Embryonic facial prominence (tissue), 1 donor: Measurements from ENCODE around the gene NOX4.
A peak's percentile ranks its signal among the peaks of the same experiment; 100 is the strongest.
"Not testable (repeated sequence)": the region's sequence is repeated elsewhere in the genome, so short reads cannot be mapped to it uniquely, and the experiment has no call there.

Source experiments
- DNase-seq: peaks from one replicate; pipeline ENCODE4 v3.0.0-alpha.2; 2016; ENCODE audit errors: extremely low spot score

Gene NOX4

GRCh38 chr11:89379976-89380771, 111.0 kb downstream of the NOX4 start:
- DNase-seq: not testable (repeated sequence)

- DNase-seq: not testable (repeated sequence)
Measured at GRCh38 chr11:89378986-89379385, 112.2 kb downstream of the NOX4 start.

GRCh38 chr11:89369356-89369755, 121.8 kb downstream of the NOX4 start:
- DNase-seq: not testable (repeated sequence)

- not testable (repeated sequence) for DNase-seq
Measured at GRCh38 chr11:89364856-89365255, 126.3 kb downstream of the NOX4 start.

GRCh38 chr11:89361734-89362133, 129.4 kb downstream of the NOX4 start:
- no peak for DNase-seq

GRCh38 chr11:89359208-89359607, 132.0 kb downstream of the NOX4 start:
- DNase-seq: not testable (repeated sequence)

- no peak for DNase-seq
Measured at GRCh38 chr11:89358761-89359160, 132.4 kb downstream of the NOX4 start.

GRCh38 chr11:89355646-89356045, 135.5 kb downstream of the NOX4 start:
- DNase-seq: no peak

GRCh38 chr11:89354513-89354912, 136.7 kb downstream of the NOX4 start:
- DNase-seq: not testable (repeated sequence)

- peak; percentile 6 for DNase-seq
Measured at GRCh38 chr11:89347071-89347470, 144.1 kb downstream of the NOX4 start.

- no peak for DNase-seq
Measured at GRCh38 chr11:89346601-89347000, 144.6 kb downstream of the NOX4 start.

- not testable (repeated sequence) for DNase-seq
Measured at GRCh38 chr11:89342880-89343572, 148.1 kb downstream of the NOX4 start.

- not testable (repeated sequence) for DNase-seq
Measured at GRCh38 chr11:89340450-89340849, 150.7 kb downstream of the NOX4 start.

GRCh38 chr11:89338073-89338472, 153.1 kb downstream of the NOX4 start:
- not testable (repeated sequence) for DNase-seq

GRCh38 chr11:89337100-89337650, 154.0 kb downstream of the NOX4 start:
- DNase-seq: not testable (repeated sequence)

- DNase-seq: not testable (repeated sequence)
Measured at GRCh38 chr11:89333704-89334103, 157.5 kb downstream of the NOX4 start.

- not testable (repeated sequence) for DNase-seq
Measured at GRCh38 chr11:89331940-89332339, 159.2 kb downstream of the NOX4 start.

- no peak for DNase-seq
Measured at GRCh38 chr11:89327885-89328284, 163.3 kb downstream of the NOX4 start.

GRCh38 chr11:89321401-89321800, 169.8 kb downstream of the NOX4 start:
- no peak for DNase-seq

- not testable (repeated sequence) for DNase-seq
Measured at GRCh38 chr11:89310607-89311006, 180.6 kb downstream of the NOX4 start.

- not testable (repeated sequence) for DNase-seq
Measured at GRCh38 chr11:89309321-89309985, 181.7 kb downstream of the NOX4 start.

- DNase-seq: not testable (repeated sequence)
Measured at GRCh38 chr11:89308272-89308671, 182.9 kb downstream of the NOX4 start.
